Large intestine (tissue), 3 donors: ENCODE results near the gene EIF4G3. TPM values are rescaled to one million over a fixed set of nuclear protein-coding genes. Genes with fewer than 3 reads are reported as not detected.
"Not testable (repeated sequence)": the region's sequence is repeated elsewhere in the genome, so short reads cannot be mapped to it uniquely, and the experiment has no call there.

Experiments used
- DNase-seq, 2 donors: peaks; one replicate each; pipeline versions ENCODE4 v3.0.0 to v3.0.0-alpha.2; 2013
- H3K27ac ChIP-seq: one replicate; pipeline ENCODE4 v1.5.1; 2013; ENCODE audit warnings: low read length
- H3K27me3 ChIP-seq: 2 replicates; pipeline ENCODE4 v1.6.1; 2013; ENCODE audit warnings: low read length; ENCODE audit not compliant: control insufficient read depth, insufficient read depth
- H3K36me3 ChIP-seq: 2 replicates; pipeline ENCODE4 v1.6.1; 2013; ENCODE audit warnings: low read length; ENCODE audit not compliant: control insufficient read depth, insufficient read depth
- H3K4me1 ChIP-seq: one replicate; pipeline ENCODE4 v1.6.1; 2013; ENCODE audit warnings: low read length; ENCODE audit not compliant: control insufficient read depth, insufficient read depth
- H3K4me3 ChIP-seq: one replicate; pipeline ENCODE4 v1.5.1; 2013; ENCODE audit warnings: low read length
- H3K9me3 ChIP-seq: one replicate; pipeline ENCODE4 v1.6.1; 2013; ENCODE audit warnings: mild to moderate bottlenecking, low read depth, low read length, moderate library complexity; ENCODE audit not compliant: control insufficient read depth
- WGBS: methylation state at CpG from one replicate; pipeline ENCODE4 v1.1.5; 2013; ENCODE audit warnings: low lambda C conversion rate; ENCODE audit not compliant: insufficient coverage; 5-methylcytosine and 5-hydroxymethylcytosine counted together
- polyA plus RNA-seq: library from polyadenylated mRNA; unstranded; fragments of 120-200 nt; gene quantifications from one replicate; pipeline ENCODE4 v1.2.1, GENCODE V29; 2013

The EIF4G3 gene
- polyA plus RNA-seq, 1 donor, result 37.8 TPM

DNA sequence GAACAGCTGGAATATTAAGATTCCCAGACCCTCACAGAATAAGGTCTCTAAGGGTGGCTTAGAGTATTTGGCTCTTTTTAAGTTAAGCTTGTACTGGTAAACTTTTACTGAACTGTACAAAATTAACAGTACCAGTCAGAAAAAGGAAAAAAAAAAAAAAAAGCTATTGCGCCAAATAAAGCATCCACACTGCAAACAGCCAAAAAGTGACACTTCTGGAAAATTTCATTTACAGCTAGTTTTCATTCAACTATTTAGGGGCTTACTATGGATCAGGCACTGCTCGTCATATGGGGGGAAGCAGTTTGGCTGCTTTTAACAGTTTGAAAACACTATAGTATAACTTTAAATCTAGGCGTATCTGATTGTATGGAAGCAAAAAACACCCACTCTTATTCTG is 139.6 kb downstream of the EIF4G3 start:
- no peaks in the 10 kb centered on the region for H3K36me3 ChIP-seq
- no peaks in the 10 kb centered on the region for H3K27me3 ChIP-seq
- H3K9me3 ChIP-seq, result peaks cover 2% of the 10 kb centered on the region
- H3K27ac ChIP-seq, result no peak overlapping the region
- H3K4me1 ChIP-seq, result no peaks in the 10 kb centered on the region
- WGBS, result 92% methylated on average over 2 of the region's 3 CpGs
- H3K4me3 ChIP-seq, result no peak overlapping the region
- DNase-seq, result no peak

- WGBS, result no CpG with 5 or more reads among the region's 2 CpGs
- no peak overlapping the region for H3K4me3 ChIP-seq
- no peaks in the 10 kb centered on the region for H3K36me3 ChIP-seq
- DNase-seq, result no peak
- no peak overlapping the region for H3K27ac ChIP-seq
- no peaks in the 10 kb centered on the region for H3K27me3 ChIP-seq
- H3K4me1 ChIP-seq, result no peaks in the 10 kb centered on the region
- H3K9me3 ChIP-seq, result peaks cover 2% of the 10 kb centered on the region
Observed at GRCh38 chr1:21035794-21036193, 140.9 kb downstream of the EIF4G3 start.

DNA sequence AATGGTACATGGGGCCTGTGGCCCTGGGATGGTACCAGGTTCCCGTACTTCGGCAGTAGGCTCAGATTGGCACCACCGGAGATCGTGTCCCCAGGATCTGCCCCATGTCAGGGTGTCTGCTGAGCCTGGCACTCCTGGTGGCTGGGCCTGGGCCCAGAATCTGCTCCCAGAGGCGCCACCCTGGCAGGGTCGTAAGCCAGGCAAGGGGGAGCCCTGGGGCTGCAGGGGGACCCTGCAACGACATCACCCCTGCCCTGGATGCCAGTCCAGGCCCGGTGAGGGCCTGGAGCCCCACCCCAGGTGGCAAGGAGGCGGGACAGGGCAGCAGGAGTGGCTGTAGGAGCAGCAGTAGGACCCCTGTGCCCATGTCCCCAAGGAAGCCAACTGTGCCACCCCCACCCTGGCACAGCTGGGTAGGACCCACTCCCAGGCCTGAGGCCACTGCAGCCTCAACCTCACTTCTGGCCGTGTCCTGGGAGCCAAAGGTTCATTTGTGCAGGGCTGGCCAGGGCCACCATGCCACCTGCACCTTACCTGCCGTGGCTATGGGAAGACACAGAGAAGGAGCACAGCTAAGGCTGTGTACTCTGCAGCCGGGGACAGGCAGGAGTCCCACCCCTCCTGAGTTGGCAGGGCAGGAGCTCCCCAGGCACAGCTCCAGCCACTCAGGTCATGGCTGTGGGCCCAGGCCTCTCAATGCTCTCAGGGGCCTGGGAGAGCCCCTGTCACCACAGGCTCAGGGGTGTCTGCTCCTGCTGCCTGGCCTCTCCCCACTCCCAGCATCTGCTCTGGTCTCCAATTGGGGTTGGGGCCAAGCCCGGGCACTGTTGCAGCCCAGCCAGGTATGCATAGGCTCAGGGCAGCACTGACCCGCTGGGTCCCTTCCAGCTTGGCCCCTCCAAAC is 141.7 kb downstream of the EIF4G3 start:
- Histone ChIP-seq H3K9me3 (peaks cover 2% of the 10 kb centered on the region), H3K36me3 (no peaks in the 10 kb centered on the region), H3K27ac (no peak overlapping the region), H3K27me3 (no peaks in the 10 kb centered on the region), H3K4me3 (no peak overlapping the region), H3K4me1 (no peaks in the 10 kb centered on the region)
- DNase-seq, result no peak
- WGBS, result no CpG with 5 or more reads among the region's 14 CpGs

DNA sequence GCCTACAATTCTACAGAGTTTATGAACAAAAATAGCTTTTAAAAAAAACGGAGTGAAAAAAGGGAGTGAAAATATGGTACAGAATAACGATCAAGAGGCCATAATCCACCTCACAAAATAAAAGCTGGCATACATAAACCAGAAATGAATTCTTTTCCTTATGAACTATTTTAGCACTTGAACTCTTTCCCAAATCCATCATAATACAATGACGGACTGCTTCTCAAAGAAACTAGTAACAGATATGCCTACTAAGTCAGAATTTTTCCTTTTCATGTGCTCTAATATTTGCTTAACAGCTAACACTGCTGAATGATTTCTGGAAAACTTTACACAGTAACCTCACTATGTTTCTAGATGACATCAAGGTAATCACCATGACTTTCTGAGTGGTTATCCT is 144.0 kb downstream of the EIF4G3 start:
- DNase-seq, result no peak
- Histone ChIP-seq H3K4me3 (no peak overlapping the region), H3K27ac (no peak overlapping the region), H3K27me3 (no peaks in the 10 kb centered on the region), H3K36me3 (no peaks in the 10 kb centered on the region), H3K4me1 (peaks cover under 1% of the 10 kb centered on the region), H3K9me3 (peaks cover 2% of the 10 kb centered on the region)
- WGBS, result 83% methylated on average over 1 of the region's 3 CpGs

DNA sequence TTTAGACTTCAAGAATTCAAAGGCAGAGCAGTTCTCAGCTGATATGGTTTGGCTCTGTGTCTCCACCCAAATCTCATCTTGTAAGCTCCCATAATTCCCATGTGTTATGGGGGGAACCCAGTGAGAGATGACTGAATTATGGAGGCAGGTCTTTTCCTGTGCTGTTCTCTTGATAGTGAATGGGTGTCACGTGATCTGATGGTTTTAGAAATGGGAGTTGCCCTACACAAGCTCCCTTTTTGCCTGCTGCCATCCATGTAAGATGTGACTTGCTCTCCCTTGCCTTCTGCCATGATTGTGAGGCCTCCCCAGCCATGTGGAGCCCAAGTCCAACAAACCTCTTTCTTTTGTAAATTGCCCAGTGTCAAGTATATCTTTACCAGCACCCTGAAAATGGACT is 146.5 kb downstream of the EIF4G3 start:
- Histone ChIP-seq H3K4me1 (peaks cover 5% of the 10 kb centered on the region), H3K27me3 (no peaks in the 10 kb centered on the region), H3K4me3 (no peak overlapping the region), H3K27ac (no peak overlapping the region), H3K36me3 (no peaks in the 10 kb centered on the region), H3K9me3 (no peaks in the 10 kb centered on the region)
- no peak for DNase-seq
- whole genome bisulfite sequencing, result no CpG with 5 or more reads among the region's 1 CpG

- Histone ChIP-seq H3K36me3 (no peaks in the 10 kb centered on the region), H3K4me1 (peaks cover 5% of the 10 kb centered on the region), H3K9me3 (no peaks in the 10 kb centered on the region), H3K27me3 (no peaks in the 10 kb centered on the region), H3K4me3 (no peak overlapping the region), H3K27ac (no peak overlapping the region)
- peak in 1 of 2 donors; percentile 11 for DNase-seq
- WGBS, result 60% methylated on average over 1 of the region's 12 CpGs
Observed at GRCh38 chr1:21028520-21029145, 148.1 kb downstream of the EIF4G3 start.

- WGBS, result 0% methylated on average over 1 of the region's 1 CpG
- no peaks in the 10 kb centered on the region for H3K27me3 ChIP-seq
- peak; percentile 54 to 80 for DNase-seq
- peaks cover 5% of the 10 kb centered on the region for H3K9me3 ChIP-seq
- no peaks in the 10 kb centered on the region for H3K36me3 ChIP-seq
- no peak overlapping the region for H3K4me3 ChIP-seq
- peaks cover 5% of the 10 kb centered on the region for H3K4me1 ChIP-seq
- H3K27ac ChIP-seq, result no peak overlapping the region
Observed at GRCh38 chr1:21027805-21028204, 148.9 kb downstream of the EIF4G3 start.

DNA sequence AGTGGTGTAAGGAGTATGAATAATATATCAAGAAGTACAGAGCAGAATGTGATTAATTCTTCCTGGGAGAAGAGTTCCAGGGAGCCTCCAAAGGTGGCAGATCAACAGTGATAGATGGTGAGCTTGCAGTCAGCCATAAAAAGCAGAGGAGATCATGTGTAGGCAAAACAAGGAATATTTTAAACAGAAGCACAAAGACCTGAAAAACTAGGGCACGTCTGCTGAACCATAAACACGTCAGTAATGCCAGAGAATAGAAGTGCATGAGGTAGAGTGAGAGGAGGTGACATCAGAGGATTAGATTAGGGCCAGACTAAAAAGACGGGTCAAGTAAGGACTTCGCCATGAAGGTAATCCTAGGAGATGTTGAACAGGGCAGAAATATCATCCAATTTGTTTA is 151.8 kb downstream of the EIF4G3 start:
- peak in 1 of 2 donors; percentile 5 for DNase-seq
- Histone ChIP-seq H3K27ac (no peak overlapping the region), H3K4me1 (peaks cover 10% of the 10 kb centered on the region), H3K27me3 (no peaks in the 10 kb centered on the region), H3K36me3 (no peaks in the 10 kb centered on the region), H3K4me3 (no peak overlapping the region), H3K9me3 (peaks cover 5% of the 10 kb centered on the region)
- 100% methylated on average over 1 of the region's 4 CpGs for WGBS

- not testable (repeated sequence) for DNase-seq, H3K4me3 ChIP-seq, H3K36me3 ChIP-seq, H3K4me1 ChIP-seq, H3K9me3 ChIP-seq, H3K27ac ChIP-seq, H3K27me3 ChIP-seq
- no CpG with 5 or more reads among the region's 26 CpGs for WGBS
Observed at GRCh38 chr1:21024136-21024896, 152.4 kb downstream of the EIF4G3 start.

DNA sequence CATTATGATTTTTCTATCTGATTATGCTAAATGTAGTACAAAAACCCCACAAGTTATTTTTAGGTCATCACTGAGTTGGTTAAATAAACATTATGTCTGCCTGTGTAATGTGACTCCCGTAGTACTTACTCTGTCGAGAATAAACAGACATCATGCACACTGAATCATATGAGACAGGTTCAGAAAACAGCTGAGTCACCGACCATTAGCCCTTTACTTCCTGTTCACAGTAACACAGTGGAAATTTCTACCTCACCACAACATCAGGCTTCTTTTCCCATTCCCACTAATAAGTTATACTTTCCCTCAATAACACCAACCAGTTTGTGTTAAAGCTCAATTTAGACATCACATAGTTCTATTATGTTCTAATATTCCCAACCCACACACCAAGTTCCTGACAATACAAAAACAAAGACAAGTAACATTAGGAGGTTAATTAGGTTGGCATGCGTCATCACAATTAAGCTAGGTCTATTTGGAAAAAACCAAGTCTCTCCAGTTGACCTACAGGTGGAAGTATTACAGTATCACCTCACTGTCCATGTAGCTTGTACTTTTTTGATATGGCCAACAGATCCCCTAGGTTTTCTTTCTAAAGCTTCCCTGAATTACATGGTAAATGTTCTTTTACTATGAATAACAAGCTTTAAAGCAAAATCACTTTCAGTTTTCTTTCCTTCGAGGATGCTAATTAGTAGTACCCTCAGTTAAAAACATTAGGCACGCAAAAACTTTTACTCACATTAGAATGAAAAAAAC is 154.2 kb downstream of the EIF4G3 start:
- Histone ChIP-seq H3K9me3 (peaks cover 5% of the 10 kb centered on the region), H3K36me3 (no peaks in the 10 kb centered on the region), H3K4me1 (peaks cover 6% of the 10 kb centered on the region), H3K27ac (peak overlapping the region; percentile 82), H3K27me3 (no peaks in the 10 kb centered on the region), H3K4me3 (no peak overlapping the region)
- WGBS, result 7% methylated on average over 2 of the region's 6 CpGs
- peak; percentile 87 to 91 for DNase-seq
